ENCODE results near the gene PNPLA3.

PNPLA3 gene

DNA sequence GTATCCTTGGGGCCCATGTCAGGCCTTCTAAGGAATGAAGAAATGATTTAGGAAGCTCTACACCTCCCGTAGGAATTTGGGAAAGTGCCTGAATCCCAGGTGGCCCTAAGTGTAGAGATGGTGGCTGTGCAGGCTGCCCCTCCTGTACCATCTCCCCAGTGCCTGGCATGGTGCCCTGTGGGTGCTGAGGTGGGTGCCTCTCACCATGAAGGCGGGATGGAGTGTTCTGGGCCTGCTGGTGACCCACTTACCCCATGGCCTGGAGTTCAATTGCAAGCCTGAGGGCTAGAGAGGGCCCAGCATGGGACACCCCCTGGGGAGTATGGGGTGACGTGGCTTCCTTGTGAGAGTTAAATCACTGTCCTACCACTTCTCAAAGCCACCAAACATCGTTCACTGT, 51.4 kb downstream of the PNPLA3 start:
- no peaks in the 10 kb centered on the region for H3K9me3 ChIP-seq

DNA sequence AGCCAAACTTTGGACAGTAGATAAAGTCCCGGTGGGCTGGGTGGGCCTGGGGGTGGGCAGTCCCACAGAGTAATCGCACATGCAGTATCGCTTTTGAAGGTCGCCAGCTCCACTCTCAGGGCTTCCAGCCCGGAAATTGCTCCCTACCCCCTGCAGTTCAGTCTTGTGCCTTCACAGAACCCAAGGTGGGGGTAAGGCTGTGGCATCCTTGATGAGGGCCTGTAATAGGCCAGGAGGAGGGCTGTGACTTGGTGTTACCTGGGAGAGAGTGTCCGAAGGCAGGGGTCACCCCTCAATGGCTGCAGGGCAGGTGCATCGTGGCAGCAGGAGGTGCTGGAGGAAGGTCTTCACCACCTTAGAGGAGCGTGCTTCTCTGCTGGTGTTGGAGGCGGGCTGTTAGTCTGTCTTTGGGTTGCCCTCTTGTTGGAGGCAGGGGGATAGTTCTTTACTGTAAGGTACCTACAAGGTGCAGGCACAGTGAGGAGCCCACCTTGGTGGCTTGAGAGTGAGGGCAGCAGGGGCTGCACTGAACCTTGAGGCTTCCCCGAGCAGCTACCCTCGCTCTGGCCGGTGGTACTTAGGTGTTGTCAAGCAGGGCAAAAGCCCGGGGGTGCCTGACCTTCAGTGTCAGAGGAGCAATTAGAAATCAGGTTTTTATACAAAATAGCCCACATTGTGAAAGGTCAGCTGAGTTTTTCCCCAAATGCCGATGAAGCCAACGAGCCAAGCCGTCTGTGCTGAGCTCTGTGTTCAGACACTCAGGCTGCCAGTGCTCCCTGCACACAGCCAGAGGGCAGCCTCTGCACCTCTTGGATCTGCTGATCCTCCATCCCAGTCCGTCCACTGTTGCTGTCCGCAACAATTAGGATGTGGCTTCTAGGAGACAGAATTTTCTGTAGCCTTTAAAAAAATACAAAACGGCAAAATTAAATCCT, 53.5 kb downstream of the PNPLA3 start:
- TF ChIP-seq, protein P1, sequence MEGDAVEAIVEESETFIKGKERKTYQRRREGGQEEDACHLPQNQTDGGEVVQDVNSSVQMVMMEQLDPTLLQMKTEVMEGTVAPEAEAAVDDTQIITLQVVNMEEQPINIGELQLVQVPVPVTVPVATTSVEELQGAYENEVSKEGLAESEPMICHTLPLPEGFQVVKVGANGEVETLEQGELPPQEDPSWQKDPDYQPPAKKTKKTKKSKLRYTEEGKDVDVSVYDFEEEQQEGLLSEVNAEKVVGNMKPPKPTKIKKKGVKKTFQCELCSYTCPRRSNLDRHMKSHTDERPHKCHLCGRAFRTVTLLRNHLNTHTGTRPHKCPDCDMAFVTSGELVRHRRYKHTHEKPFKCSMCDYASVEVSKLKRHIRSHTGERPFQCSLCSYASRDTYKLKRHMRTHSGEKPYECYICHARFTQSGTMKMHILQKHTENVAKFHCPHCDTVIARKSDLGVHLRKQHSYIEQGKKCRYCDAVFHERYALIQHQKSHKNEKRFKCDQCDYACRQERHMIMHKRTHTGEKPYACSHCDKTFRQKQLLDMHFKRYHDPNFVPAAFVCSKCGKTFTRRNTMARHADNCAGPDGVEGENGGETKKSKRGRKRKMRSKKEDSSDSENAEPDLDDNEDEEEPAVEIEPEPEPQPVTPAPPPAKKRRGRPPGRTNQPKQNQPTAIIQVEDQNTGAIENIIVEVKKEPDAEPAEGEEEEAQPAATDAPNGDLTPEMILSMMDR (IDR thresholded peaks at IDR 0.05) = no peak
- peaks cover 96% of the 10 kb centered on the region for H3K36me3 ChIP-seq

More for the DNA sequence above, 51.4 kb downstream of the PNPLA3 start:
- Histone ChIP-seq H3K27ac (no peak overlapping the region), H3K4me3 (ENCODE audit: low read depth in 1 of 2, low read length in 1 of 2) (no peak overlapping the region), H3K36me3 (peaks cover 91% of the 10 kb centered on the region), H3K27me3 (no peaks in the 10 kb centered on the region), H3K4me1 (ENCODE audit: control insufficient read depth in 1 of 2, insufficient read depth in 1 of 2, low read depth in 1 of 2, low read length in 1 of 2) (no peaks in the 10 kb centered on the region)
- TF ChIP-seq, protein P1 (IDR thresholded peaks at IDR 0.05) = no peak

DNA sequence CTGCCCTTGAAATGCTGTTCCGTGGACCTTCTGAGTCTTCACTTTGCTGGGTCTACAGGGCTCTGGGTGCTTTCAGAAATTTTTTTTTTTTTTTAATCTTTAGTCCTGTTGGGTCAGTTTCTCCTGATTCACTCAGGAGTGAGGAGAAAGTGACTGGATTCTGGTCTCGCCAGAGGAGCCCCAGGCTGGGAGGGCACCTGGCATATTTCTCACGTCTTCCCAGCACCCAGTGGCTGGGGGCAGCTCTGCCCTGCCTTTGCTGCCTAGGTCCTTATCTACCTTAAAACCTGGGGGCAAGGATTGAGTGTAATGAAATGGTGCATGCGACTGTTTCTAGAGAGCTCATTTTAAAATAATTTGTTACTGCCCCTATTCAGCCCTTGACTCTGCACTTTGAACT, 55.0 kb downstream of the PNPLA3 start:
- H3K27me3 ChIP-seq = no peaks in the 10 kb centered on the region
- TF ChIP-seq, protein P1 (IDR thresholded peaks at IDR 0.05) = no peak
- H3K36me3 ChIP-seq = peaks cover 94% of the 10 kb centered on the region
- no peak overlapping the region for H3K4me3 ChIP-seq (ENCODE audit: low read depth in 1 of 2, low read length in 1 of 2)
- no peaks in the 10 kb centered on the region for H3K9me3 ChIP-seq
- H3K27ac ChIP-seq = no peak overlapping the region
- no peaks in the 10 kb centered on the region for H3K4me1 ChIP-seq (ENCODE audit: control insufficient read depth in 1 of 2, insufficient read depth in 1 of 2, low read depth in 1 of 2, low read length in 1 of 2)

More for the DNA sequence above, 53.5 kb downstream of the PNPLA3 start:
- no peak overlapping the region for H3K27ac ChIP-seq
- no peaks in the 10 kb centered on the region for H3K4me1 ChIP-seq (ENCODE audit: control insufficient read depth in 1 of 2, insufficient read depth in 1 of 2, low read depth in 1 of 2, low read length in 1 of 2)
- no peaks in the 10 kb centered on the region for H3K9me3 ChIP-seq
- H3K27me3 ChIP-seq = no peaks in the 10 kb centered on the region
- H3K4me3 ChIP-seq (ENCODE audit: low read depth in 1 of 2, low read length in 1 of 2) = no peak overlapping the region

DNA sequence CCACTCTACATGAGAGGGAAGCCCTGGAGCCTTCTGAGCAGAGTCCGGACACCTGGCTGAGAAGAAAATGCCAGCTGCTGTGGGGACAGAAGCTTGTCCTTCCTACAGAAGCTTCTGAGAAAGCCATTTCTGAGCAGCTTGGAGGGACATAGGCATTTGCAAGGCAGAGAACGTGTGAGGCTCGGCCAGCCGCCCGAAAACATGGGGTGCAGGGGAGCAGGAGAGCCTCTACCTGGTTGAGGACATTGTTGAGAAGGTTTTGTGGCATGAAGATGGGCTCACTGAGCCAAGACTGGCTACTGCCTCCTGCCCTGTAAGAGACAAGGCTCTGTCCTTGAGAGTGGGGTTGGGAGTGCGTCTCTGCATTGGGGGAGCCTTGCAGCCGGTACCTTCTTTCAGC, 57.0 kb downstream of the PNPLA3 start:
- TF ChIP-seq, protein P1 (IDR thresholded peaks at IDR 0.05) = no peak
- Histone ChIP-seq H3K9me3 (no peaks in the 10 kb centered on the region), H3K4me3 (ENCODE audit: low read depth in 1 of 2, low read length in 1 of 2) (no peak overlapping the region), H3K36me3 (peaks cover 94% of the 10 kb centered on the region), H3K27me3 (no peaks in the 10 kb centered on the region), H3K4me1 (ENCODE audit: control insufficient read depth in 1 of 2, insufficient read depth in 1 of 2, low read depth in 1 of 2, low read length in 1 of 2) (no peaks in the 10 kb centered on the region), H3K27ac (no peak overlapping the region)

DNA sequence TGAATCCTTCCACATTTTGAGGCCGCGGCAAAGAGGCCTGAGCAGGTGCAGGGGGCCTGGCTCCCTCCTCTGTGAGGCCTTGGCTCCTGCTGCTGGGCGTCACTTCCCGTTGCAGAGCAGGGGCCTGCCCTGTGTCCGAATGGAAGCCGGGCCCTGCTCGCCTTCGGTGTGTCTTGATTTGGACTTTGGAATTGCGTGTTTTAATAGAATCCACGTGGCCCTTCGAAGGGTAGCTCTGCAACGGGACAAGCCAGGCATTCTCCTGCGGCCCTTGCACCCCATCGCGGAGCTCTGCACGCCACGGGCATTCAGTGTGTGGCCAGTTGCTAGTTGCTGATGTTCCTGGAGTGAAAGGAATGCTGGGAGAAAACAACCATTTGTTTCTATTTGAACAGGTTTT, 57.4 kb downstream of the PNPLA3 start:
- TF ChIP-seq, protein P1 (IDR thresholded peaks at IDR 0.05) = no peak
- Histone ChIP-seq H3K4me3 (ENCODE audit: low read depth in 1 of 2, low read length in 1 of 2) (no peak overlapping the region), H3K36me3 (peaks cover 91% of the 10 kb centered on the region), H3K27me3 (no peaks in the 10 kb centered on the region), H3K27ac (no peak overlapping the region), H3K9me3 (no peaks in the 10 kb centered on the region), H3K4me1 (ENCODE audit: control insufficient read depth in 1 of 2, insufficient read depth in 1 of 2, low read depth in 1 of 2, low read length in 1 of 2) (no peaks in the 10 kb centered on the region)
